Activated CD8-positive, alpha-beta memory T cell treated with anti-CD3 and anti-CD28 coated beads for 4 hours (primary cell): ENCODE results near the gene CUX1.

Source experiments
- DNase-seq, 2 donors: peaks; one replicate each; pipeline ENCODE4 v3.0.0-alpha.2; 2020; ENCODE audit warnings: low read depth in 2 of 2

Gene CUX1, protein sequence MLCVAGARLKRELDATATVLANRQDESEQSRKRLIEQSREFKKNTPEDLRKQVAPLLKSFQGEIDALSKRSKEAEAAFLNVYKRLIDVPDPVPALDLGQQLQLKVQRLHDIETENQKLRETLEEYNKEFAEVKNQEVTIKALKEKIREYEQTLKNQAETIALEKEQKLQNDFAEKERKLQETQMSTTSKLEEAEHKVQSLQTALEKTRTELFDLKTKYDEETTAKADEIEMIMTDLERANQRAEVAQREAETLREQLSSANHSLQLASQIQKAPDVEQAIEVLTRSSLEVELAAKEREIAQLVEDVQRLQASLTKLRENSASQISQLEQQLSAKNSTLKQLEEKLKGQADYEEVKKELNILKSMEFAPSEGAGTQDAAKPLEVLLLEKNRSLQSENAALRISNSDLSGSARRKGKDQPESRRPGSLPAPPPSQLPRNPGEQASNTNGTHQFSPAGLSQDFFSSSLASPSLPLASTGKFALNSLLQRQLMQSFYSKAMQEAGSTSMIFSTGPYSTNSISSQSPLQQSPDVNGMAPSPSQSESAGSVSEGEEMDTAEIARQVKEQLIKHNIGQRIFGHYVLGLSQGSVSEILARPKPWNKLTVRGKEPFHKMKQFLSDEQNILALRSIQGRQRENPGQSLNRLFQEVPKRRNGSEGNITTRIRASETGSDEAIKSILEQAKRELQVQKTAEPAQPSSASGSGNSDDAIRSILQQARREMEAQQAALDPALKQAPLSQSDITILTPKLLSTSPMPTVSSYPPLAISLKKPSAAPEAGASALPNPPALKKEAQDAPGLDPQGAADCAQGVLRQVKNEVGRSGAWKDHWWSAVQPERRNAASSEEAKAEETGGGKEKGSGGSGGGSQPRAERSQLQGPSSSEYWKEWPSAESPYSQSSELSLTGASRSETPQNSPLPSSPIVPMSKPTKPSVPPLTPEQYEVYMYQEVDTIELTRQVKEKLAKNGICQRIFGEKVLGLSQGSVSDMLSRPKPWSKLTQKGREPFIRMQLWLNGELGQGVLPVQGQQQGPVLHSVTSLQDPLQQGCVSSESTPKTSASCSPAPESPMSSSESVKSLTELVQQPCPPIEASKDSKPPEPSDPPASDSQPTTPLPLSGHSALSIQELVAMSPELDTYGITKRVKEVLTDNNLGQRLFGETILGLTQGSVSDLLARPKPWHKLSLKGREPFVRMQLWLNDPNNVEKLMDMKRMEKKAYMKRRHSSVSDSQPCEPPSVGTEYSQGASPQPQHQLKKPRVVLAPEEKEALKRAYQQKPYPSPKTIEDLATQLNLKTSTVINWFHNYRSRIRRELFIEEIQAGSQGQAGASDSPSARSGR (N-terminal part only)

DNA sequence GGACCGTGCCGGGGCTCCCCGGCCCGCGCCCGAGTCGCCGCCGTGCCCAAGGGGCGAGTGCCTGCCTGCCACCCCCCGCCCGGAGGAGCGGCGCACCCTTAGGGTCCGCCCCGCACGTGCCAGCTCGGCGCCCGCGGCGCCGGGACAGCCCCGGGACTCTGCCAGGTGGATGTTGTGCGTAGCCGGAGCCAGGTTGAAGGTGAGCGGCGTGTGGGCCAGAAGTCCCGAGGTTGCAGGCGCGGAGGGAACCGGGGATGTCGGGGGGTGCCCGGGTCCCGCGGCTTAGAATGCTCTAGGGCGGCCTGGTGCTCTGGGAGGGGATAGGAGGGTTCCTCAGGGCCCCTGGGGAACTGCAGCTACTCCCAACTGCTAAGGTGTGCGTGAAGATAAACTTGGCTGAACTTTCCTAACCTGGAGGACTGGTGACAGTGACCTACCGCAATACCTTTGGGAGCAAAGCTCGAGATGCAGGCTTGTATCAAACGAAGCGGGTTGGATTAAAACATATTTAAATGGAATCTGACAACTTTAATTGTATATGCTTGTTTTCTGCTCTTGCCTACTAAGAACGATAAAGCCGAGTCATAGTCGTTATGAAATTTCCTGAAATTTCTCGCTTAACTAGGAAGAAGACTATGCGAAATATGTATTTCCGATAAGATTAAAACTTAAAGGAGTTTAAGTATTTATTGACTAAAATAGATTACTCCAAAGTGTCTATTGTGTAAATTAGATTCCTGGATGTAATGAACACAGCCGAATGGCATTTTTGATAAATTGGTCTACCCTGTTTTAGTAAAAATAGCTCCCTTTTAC, at the start of gene CUX1:
Gene CUX1, plus strand, starts transcription at position 156 of the 816 bp plus-strand sequence. Its CDS starts 14 bp downstream, at position 170.
- no peak for DNase-seq

DNA sequence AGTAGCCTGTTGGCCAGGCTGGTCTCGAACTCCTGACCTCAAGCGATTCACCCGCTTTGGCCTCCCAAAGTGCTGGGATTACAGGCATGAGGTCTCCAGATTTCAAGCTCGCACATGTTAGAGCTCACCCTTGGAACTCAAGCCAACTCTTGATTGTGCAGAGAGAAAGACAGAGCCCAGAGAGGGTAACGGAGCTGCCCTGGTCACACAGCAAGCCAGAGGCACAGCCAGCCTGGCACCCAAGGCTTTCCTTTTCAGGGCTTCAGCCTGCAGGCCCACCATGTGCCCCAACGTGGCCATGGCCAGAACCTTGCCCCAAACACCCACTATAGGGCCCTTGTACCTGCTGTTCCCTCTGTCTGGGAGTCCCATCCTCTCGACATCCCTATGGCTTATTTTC, 49.1 kb upstream of the CUX1 start:
- no peak for DNase-seq

DNA sequence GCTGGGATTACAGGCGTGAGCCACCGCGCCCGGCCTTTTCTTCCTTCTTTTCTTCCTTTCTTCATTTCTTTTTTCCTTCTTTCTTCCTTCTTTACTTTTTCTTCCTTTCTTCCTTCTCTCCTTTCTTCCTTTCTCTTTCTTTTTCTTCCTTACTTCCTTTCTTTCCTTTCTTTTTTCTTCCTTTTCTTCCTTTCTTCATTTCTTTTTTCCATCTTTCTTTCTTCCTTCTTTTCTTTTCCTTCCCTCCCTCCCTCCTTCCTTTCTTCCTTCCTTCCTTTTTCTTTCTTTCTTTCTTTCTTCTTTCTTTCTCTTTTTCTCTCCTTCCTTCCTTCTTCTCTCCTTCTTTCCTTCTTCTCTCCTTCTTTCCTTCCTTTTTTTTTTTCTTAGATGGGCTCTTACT, 47.0 kb upstream of the CUX1 start:
- no peak for DNase-seq

DNA sequence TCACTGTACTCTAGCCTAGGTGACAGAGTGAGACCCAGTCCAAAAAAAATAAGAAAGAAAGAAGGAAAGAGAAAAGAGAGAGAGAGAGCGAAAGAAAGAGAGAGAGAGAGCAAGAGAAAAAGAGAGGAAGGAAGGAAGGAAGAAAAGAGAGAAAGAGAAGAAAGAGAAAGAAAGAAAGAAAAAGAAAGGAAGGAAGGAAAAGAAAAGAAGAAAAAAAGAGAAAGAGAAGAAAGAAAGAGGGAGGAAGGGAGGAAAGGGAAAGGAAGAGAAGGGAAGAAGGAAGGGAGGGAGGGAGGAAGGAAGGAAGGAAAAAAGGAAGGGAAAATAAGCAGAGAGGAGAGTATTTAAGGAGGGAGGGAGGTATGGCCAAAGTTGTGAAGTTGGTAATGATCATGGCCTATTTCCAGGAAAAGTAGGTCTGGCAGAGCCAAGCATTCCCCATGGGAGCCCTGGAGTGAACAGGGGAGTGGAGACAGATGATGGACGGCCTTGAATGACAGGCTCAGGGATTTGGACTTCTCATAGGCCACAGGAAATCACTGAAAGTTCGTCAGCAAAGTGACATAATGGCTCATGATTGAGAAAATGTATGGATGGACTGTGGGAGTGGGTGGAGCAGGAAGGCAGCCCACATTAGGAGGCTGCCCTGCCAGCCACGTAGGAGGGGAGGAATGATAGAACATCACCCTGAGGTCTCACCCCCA, 44.8 kb upstream of the CUX1 start:
- no peak for DNase-seq

DNA sequence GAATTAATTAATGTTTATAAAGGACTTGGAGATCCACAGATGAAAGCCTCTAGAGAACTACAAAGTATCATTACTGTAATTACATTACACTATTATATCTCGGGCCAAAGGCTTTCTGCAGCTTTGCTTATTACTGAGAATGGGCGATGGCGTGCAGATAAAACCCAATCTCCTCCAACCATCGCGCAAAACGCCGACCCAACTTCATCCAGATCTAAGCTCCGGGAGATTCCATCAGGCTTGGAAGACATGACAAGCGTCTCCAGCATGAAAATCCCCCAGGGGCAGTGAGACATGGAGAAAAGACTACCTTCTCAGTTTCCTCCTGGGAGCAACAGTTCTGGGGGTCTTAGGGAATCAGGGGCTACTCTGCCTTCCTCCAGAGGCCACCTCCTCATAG, 42.2 kb upstream of the CUX1 start:
- DNase-seq = no peak

DNA sequence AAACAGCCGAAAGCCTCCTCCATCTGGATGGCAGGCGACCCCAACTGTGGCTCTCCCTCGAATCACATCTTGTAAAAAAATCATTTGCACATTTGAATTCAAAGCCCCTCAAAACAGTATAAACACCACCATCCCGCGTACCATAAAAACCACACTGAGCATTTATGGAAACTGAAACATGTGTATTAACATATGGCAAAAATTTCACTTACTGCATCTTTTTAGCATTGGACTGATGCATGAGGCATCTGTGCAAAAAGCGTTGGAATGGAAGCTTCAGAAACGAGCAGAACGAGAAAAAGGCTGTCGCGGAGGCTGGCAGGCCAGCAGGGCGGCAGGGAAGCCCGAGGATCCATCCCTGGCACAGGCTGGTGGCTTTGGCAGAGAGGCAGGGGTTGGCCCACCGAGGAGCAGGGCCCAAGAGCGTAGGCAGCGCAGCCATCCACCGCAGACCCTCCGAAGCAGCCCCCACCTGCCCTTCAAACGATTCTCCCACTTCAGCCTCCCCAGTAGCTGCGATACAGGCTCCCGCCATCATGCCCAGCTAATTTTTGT, 39.3 kb upstream of the CUX1 start:
- DNase-seq = no peak

DNA sequence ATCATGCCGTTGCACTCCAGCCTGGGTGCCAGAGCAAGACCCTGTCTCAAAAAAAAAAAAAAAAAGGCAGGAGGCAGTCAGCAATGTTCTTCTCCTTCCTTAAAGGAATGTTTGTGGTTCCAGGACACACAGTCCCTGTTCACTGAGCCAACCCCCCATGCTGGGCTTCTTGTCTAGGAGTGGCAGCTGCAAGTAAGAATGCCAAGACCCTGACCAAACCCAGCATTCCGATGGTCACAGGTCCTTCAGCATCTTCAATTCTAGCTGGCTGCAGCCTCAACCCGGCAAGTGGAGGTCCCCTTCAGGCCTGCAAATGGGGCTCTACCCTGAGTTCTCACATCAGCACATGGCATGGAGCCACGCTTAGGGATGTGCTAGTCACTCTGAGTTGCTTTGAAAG, 38.2 kb upstream of the CUX1 start:
- DNase-seq = no peak

DNA sequence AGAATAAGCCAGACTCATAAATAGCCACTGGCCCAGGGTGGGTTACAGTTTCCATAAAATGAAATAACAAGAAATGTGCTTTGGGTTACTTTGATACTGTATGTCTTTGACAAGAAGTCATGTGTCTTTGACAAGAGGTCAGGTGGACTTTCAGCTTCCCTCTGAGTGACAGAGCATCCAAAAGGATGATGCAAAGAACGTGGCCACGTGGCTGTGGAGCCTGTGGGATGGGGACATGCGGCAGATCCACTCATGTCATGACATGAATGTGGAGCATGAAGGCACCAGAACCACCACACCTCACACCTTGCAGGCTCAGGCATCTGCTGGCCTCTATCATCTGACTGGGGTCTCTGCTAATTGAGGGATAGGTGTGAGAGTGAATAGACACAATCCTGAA, 37.1 kb upstream of the CUX1 start:
- DNase-seq = no peak

DNA sequence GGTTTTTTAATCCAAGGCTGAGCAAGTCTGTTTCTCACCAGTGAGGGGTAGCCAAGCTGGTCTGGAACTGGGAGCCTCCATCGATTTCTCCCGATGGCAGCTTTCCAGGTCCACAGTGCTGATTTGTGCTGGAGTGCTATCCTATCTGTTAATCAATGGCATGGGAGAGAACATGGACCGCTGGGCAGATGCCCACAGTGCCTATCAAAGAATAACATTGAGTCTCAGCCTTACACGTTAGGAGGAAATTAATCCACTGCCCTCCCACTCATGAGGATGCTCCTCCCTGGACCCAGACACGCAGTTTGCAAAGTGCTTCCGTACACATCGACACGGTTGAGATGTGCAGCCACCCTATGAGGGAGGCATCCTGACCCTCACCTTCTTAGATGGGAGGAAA, 36.0 kb upstream of the CUX1 start:
- DNase-seq = no peak

DNA sequence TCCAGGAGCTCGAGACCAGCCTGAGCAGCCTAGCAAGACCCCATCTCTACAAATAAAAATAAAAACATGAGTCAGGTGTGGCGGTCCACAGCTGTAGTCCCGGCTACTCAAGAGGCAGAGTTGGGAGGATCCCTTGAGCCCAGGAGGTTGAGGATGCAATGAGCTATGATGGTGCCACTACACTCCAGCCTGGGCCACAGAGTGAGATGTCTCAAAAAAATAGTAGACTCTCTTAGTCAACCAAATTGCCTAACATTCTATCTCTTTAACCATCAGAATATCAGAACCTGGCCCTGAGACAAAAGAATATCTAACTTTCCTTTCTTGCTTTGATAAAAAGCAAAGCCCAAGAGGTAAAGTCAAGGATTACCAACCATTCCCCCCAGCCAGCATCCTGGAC, 35.0 kb upstream of the CUX1 start:
- no peak for DNase-seq

DNA sequence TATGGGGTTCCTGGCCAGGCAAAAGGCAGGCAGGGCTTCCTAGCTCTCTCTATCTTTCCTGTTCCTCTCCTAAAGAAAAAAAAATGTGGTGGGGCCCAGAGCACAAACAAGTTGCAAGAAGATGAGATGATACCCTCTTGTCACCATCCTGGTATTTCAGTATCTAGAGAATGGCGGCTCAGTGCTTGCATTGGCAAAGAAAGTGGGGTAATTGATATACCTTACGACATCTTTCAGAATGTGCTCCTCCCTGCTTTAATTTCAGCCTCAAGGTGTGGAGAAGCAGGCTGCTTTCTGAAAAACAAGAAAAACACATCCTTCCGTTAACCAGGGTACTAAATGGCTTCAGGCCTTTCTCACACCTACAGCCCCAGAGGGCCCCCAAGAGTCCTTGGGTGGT, 34.5 kb upstream of the CUX1 start:
- DNase-seq = no peak

DNA sequence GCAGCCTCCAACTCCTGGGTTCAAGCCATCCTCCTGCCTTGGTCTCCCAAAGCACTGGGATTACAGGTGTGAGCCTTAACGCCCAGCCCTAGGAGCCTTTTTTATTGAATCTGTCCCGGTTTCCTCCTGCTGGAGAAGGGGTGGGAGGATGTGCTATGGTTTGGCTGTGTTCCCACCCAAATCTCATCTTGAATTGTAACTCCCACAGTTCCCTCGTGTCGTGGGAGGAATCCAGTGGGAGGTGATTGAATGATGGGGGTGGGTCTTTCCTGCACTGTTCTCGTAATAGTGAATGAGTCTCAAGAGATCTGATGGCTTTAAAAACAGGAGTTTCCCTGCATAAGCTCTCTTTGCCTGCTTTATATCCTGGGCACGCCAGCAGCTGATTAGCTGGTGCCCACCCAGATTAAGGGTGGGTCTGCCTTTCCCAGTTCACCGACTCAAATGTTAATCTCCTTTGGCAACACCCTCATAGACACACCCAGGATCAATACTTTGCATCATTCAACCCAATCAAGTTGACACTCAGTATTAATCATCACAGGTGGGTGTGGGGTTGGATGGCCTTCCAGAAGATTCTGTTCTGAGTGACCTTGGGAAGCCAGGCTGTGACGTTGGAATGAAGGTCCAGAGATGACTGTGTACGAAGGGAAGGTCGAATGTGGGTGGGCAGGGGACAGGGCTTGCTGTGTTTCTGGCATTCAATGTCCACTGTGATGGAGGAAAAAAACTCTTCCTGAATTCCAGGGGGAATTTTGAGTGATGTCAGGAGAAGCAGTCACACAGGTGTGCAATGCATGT, 33.8 kb upstream of the CUX1 start:
- DNase-seq = no peak

DNA sequence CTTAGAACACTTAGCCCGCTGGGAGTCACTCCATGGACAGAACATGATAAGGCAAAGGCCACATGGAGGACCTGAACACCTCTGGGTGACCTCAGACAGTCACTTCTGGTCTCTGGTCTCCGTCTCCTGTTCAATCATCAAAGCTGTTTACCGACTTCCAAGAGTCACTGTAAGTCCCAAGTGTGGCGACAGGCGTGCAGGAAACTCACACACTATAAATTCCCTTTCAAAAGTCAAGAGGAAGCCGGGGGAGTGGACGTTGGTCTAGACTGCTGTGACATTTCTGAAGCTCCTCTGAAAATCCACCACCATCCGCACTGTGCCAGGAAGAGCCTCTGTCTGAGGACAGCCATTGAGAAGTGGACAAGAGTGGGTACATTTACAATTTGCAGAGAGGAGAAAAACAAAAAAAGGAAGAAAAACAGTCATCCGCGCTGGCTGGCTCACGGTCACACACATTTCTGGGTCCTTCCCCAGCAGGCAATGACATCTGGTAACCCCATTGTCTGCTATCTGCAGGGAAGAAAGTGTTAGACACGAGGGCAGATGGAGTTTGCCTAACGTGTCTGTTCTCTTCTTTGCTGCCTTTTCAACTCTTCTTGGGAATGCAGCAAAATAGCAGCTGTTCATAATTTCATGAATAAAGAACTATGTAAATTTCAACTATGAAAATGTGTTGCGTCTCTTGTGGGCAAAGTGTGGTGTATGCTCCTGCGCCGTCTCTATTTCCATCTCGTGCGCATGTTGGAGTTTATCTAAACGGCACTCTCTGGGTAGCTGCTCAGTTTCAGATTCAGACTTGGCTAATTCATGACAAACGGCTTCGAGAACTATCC, 32.9 kb upstream of the CUX1 start:
- DNase-seq = no peak

DNA sequence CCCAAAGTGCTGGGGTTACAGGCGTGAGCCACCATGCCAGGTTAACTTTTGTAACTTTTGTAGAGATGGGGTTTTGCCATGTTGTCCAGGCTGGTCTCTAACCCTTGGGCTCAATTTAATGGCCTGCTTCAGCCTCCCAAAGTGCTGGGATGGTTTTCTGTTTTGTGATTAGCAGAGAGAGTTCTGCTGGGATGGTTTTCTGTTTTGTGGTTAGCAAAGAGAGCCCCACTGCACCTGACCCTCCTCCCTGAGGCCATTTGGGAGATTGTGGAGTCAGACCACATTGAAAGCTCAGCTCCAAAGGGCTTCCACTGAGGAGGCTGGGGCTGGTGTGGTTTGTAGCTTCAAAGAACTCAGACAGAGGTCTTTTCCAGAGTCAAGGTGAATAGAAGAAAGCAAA, 29.6 kb upstream of the CUX1 start:
- no peak for DNase-seq

DNA sequence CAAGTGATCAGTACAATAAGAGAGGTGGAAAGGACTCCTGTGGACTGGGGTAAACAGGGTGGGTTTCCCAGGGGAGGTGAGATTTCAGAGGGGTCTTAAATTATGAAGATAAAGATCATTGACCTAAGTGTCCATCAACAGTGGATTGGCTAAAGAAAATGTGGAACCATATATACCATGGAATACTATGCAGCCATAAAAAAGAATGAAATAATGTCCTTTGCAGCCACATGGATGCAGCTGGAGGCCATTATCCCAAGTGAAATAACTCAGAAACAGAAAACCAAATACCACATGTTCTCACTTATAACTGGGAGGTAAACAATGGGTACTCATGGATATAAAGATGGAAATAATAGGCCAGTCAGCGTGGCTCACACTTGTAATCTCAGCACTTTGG, 28.9 kb upstream of the CUX1 start:
- no peak for DNase-seq

DNA sequence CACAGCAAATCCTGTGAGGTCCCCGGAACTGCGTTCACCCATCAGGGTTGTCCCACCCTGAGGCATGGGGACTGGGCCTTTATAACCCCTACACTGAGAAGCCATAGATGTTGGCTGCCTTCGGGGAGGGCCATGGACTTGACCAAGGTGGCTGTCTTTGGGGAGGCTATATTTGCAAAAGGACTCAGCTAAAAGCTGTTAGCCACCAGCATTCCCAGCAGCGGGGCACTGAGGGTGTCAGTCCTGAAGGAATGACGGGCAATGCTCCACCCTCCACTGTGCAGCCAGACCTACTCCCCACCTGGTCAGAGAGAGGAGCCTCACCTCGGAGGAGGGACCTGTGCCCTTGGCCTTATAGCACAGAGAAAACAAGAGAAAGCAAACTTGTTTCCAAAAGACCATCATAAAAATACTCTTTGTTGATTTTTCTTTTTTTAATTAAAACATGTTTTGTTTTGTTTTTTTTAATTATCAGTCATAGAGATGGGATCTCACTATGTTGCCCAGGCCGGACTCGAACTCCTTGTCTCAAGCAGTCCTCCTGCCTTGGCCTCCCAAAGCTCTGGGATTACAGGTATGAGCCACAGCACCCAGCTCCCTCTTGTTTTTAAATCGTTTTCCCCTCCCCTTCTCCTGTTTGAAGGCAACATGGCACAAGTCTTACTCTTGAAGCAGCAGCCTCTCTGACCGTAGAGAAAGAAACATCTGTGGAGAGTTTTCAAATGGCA, 26.7 kb upstream of the CUX1 start:
- no peak for DNase-seq

DNA sequence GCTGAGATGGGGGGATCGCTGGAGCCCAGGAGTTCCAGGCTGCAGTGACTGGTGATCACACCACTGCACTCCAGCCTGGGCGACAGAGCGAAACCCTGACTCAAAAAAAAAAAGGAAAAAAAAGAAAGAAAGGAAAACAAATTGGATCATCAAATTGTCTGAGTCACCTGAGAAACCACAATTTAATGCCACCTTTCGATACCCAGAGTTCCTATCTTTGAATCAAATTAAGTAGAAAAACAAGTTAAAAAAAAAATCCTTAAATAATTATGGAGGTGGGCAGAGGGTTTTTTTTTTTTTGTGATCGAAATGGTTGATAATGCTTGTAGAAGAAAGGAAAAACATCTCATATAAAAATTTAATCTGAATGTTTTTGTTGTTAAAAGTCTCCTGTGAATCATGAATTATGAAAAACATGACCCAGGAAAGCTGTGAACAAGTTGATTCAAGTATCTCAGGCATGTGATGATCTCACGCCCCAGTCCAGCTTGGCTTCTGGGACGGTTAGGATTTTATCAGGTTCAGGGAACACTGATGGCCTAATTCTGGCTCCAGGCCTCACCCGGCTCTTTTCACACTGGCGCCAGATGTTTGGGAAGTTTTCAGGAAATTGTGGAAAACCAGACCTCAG, 25.3 kb upstream of the CUX1 start:
- DNase-seq = no peak
